ENCODE measurements around the gene CISH.

CISH gene

GRCh38 chr3:50592568-50592967 is 19.0 kb downstream of the CISH start:
- no peak for DNase-seq

DNA sequence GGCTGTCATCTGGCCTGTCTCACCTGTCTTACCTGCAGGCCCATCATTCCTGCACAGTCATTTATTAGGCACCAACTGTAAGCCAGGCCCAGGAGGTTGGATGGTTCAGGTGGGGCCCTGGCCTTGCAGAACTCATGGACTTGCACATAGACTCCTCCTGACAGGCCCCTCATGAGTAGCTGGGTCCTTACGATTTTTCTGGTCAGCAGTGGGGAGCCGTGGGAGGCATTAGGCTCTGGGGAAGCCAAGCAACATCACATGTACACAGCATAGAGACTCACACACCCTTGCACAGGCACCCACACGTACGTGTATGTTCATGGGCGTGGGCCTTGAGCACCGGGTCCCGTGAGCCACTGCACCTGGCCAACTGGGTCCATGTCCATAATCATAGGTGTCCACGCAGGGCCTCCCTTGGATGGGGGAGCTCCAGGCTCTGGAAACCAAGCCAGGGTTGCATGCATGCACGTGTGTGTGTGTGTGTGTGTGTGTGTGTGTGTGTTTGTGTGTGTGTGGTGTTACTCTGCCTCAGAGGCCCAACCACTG is 20.3 kb downstream of the CISH start:
- no peak for DNase-seq

- no peak for DNase-seq
These were observed 22.7 kb downstream of the CISH start for GRCh38 chr3:50588759-50589433.

DNA sequence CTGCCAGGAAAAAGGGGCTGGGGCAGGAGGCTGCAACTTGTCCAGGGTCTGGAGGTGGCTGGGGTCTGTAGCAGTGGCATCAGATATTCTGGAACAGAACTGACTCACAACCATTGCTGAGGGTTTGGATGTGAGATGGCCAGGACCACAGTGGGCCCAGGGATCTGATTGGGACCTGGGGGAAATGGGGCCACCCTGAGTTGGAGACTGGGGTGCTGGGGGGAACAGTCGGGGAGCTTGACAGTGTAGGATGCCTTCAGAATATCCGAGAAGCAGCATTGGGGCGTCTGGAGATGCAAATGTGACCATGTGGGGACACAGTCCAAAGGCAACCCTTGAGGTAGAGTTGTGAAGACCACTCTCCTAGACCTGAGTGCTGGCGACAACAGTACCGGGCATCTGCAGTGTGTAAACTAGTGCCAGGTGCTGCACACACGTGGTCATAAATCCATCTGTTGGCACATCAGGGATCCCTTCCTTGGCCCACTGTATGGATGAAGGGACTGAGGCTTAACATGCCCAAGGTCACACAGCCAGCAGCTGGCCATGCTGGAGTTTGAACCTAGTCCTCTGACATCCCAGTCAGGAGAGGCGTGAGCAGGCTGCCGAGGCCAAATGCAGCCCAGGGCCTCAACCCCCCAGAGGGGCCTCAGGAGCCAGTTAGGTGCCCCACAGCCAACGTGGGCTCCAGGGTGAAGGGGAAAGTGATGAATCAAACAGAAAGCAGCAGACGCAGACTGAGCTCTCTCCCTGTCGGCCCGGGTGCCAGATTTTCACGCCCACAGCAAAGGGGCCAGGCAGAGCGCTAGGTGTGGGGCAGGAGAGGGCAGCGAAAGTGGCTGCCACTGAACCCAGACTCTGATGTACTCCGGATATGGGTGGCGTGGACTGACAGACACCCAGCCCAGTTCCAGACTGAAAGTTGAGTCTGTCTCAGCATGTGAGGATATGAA is 23.5 kb downstream of the CISH start:
- no peak for DNase-seq

DNA sequence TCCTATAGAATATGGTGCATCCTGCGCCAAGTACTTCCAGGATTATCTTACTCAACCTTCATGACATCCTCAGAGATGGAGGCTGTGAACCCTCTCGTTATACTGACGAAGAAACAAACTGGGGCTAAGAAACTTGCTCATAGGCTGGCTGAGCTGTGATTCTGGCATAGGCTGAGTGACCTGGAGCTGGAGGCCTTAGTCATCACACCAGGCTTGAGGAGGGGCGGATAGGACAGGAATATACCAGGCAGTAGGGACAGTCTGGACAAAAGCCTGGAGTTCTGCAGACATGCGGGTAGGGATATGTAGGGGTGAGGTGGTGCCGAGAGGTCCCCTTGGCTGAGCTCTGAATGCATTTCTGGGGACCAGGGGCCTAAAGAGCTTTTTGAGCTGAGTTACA is 24.2 kb downstream of the CISH start:
- no peak for DNase-seq

- DNase-seq, result no peak
These were observed 24.9 kb downstream of the CISH start for GRCh38 chr3:50586763-50587070.

DNA sequence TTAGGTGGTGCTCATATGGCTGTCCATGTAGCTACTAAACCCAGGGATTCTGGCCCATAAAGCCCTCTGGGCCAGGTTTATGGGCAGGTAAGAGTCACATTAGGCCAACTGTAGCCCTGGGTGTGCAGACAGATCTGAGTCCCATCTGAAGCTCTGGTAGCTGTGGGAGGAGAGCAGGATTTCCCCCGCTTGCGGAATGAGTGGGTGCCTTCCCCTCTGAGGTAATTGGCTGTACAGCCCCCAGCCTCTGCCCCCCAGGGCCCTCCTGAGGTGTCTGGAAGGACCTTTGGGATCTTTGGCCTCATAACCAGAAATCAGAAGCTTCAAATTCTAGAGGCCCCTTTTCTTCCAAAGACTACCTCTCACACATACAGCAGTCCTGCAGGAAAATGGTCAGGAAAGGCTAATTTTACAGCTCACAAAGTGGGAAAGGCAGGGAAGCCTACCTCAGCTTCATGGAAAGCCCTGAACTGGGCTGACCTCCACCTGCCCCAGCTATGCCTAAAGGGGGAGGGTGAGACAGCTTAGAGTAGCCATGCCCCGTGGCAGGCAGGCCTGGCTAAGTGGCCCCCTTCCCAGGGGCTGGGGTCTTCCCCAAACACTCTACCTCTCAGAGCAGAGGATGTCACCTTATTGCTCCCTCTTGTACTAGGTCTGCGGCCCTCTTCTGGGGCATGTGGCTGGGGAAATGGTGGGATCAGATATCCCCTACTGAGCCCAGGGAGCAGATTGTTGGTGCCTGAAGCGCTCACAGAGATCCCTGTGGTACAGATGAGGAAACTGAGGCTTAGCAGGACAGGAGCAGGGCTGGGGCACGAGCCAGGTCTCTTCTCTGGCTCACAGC is 25.4 kb downstream of the CISH start:
- no peak for DNase-seq

- no peak for DNase-seq
These were observed 27.2 kb downstream of the CISH start for GRCh38 chr3:50584391-50584790.

DNA sequence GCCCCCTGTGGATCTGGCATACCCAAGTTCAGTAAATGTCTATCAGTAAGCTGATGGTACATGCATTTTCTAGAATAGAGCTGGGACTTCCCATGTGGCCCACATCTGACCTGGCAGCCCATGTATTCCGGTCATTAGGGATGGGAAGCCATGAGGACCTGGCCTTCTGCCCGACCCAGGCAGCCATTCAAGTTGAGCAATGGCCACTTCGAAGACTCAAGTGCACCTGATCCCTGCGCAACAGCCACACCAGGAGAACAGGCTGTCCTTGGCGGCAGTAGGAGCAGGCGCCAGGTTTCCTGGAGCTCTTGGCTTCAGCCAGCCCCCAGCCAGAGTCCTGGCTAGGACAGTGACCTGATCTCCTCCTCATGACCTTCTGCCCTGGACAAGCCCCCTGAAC is 27.7 kb downstream of the CISH start:
- no peak for DNase-seq

DNA sequence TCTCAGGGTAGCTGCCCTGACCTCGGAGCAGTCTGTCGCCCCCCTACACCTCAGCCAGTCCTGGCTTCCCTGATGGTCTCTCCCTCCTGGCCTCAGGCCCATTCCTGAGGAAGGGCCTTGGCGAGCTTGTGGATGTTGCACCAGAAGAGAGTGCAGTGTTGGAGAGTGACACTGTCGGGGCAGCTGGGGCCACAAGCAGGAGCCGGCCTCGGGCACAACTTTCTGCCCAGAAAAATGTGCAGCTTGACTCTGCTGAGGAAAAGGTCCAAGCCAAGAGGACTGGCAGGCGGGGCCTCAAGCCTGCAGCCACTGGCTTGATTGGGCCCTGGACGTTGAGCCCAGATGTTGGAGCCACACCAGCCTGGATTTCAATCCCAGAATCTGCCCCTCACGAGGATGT is 29.5 kb downstream of the CISH start:
- DNase-seq, result no peak

DNA sequence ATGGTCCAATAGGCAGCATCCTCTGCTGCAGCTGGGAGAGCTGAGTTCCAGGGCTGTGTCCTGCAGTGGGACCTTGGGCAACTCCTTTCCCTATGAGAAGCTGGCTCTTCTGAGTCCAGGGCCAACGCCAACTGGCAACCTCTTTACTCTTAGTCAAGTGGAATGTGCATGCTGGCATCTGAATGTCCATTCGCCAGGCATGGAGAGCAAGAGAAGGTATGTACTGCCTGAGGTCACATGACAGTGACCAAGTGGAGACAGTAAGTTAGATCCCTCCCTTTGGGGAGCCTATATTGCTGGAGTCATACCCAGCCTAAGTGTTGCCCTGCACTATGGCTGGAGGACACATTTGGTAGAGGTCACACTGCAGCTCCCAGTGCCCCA is 30.1 kb downstream of the CISH start:
- no peak for DNase-seq

GRCh38 chr3:50580683-50581458 is 30.7 kb downstream of the CISH start:
- no peak for DNase-seq

DNA sequence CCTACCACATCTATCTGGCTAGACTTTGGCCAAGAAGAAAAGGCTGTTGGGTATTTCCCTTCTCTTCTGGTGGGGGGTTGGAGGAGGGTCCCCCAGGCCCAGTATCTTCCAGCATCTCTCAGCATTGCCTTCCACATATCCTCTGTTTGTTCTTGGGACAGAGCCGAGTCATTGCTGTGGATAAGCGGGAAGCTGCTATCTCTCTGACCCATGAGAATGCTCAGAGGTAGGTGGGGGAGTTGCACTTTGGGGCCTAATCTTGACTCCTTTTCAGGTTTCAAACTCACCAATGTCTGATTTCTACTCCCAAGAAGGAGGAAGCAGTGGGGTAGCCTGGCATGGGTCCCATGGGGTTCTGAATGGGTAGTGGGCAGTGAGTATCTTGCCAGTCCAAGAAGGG is 34.2 kb downstream of the CISH start:
- no peak for DNase-seq

DNA sequence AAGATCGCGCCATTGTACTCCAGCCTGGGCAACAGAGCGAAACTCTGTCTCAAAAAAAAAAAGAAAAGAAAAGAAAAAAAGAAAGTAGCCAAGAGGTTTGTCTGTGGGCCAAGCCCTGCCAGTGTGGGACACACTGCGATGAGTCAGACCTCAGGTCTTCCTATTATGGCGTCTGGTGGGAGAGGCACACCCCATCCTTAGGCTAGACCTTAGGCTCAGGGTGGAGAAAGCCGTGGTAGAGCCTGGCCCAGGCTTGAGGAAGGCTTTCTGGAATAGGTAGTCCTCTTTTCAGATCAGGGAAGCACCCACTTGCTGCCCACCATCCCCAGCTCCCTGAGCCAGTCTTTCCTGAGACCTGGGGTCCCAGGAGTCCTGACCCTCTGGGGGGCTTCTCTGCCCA is 36.2 kb downstream of the CISH start:
- DNase-seq, result no peak

GRCh38 chr3:50574444-50574831 is 37.1 kb downstream of the CISH start:
- DNase-seq, result no peak

- no peak for DNase-seq
These were observed 37.8 kb downstream of the CISH start for GRCh38 chr3:50573566-50574443.

GRCh38 chr3:50572801-50573371 is 38.7 kb downstream of the CISH start:
- DNase-seq, result no peak

- DNase-seq, result peak; percentile 16
These were observed 39.4 kb downstream of the CISH start for GRCh38 chr3:50572158-50572557.

DNA sequence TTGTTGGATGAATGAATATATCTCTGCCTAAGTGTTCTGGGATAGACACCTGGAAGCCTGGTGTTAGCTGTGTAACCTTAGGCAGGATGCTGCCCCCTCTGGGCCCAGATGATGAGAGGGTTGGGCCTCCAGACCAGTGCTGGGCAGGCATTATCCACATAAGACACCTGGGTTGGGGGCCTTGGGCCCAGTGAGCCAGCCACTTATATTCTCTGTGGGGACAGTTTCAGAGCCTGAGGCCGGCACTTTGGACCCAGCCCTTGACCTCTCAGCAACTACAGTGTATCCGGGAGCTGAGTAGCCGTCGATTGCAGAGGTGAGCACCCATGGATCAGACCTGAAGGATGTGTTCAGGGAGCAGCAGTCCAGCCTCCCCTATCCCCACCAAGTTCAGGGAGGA is 40.1 kb downstream of the CISH start:
- DNase-seq, result no peak

- DNase-seq, result no peak
These were observed 40.9 kb downstream of the CISH start for GRCh38 chr3:50570508-50571279.

Measured in NCI-H1092 (cell line).